GM12874 (cell line): ENCODE measurements around the gene OR4E1.

Experiments
- CTCF ChIP-seq: IDR thresholded peaks from 2 replicates; pipeline ENCODE4 v1.5.1; 2011; ENCODE audit warnings: low read depth, mild to moderate bottlenecking, control low read depth, low read length, moderate library complexity; ENCODE audit not compliant: insufficient read depth

Gene OR4E1

GRCh38 chr14:21672116-21672515, 1.5 kb downstream of the OR4E1 start:
- no peak for TF ChIP-seq CTCF

GRCh38 chr14:21671371-21671770, 2.2 kb downstream of the OR4E1 start:
- TF ChIP-seq CTCF, result no peak

GRCh38 chr14:21669284-21669683, 4.3 kb downstream of the OR4E1 start:
- no peak for TF ChIP-seq CTCF

- no peak for TF ChIP-seq CTCF
Measured at GRCh38 chr14:21668377-21668776, 5.2 kb downstream of the OR4E1 start.

- no peak for TF ChIP-seq CTCF
Measured at GRCh38 chr14:21656980-21657379, 16.6 kb downstream of the OR4E1 start.

GRCh38 chr14:21654215-21654614, 19.4 kb downstream of the OR4E1 start:
- no peak for TF ChIP-seq CTCF

- TF ChIP-seq CTCF, result no peak
Measured at GRCh38 chr14:21653331-21653885, 20.2 kb downstream of the OR4E1 start, which contains the start of gene OR4E2. Gene OR4E2 (plus strand): TSS chr14:21653835. CDS start chr14:21665083, 11,248 bp downstream.
